ENCODE measurements around the gene HOXA4. TPM values are rescaled to one million over a fixed set of nuclear protein-coding genes. Genes with fewer than 3 reads are reported as not detected.

The HOXA4 gene
- total RNA-seq, 1 experiment from 2014 or later, result 1.0 TPM

DNA sequence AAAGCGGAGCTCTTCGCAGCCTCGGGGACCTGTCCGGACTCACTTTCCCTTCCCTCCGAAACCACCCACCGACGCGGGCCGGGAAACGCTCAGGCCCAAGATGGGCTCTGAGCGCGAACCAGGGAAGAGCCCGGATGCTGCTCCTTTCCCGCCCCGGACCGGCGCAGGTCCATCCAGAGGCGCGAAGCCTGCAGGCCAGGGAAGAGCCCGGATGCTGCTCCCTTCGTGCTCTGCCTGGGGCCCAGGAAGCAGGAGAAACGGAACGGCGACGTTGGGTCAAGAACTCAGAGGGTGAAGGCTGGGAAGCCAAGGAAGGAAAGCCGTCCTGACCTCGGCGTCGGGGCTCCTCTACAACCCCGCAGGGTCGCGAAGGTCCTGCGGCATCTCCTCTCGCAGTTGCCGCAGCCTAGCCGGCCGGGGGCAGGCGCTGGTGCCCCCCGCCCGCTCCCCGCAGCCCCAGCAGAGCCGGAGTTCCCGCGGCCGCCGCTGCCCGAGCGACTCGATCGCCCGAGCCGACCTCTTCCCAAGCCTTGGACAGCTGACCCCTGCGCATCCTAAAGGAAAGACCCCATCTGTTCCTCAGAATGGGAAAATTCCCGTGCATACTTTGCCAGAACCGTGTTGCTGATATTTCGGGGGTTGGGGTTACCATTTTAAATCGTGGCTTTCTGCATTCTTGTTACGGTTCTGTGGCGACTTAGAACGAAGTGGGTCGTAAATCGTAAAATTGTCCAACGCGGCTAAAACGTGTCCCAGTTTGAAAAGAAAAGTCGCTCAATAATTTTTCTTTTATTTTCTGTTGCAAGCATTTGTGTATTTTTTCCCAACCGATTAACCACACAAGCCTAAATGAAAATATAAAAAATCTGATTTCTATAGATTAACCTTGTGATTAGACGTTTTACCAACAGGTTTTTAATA, 42.3 kb downstream of the HOXA4 start:
- no peaks in the 10 kb centered on the region for H3K36me3 Mint-ChIP-seq (ENCODE audit: insufficient read depth, unreplicated experiment)
- no peaks in the 10 kb centered on the region for H3K27me3 Mint-ChIP-seq (ENCODE audit: unreplicated experiment)
- BruUV-seq (replicated peaks), result no TSS peak
- intact Hi-C loops (cut with micrococcal nuclease; ENCODE audit: unreplicated experiment), result no loop called here
- TF ChIP-seq, protein P1, sequence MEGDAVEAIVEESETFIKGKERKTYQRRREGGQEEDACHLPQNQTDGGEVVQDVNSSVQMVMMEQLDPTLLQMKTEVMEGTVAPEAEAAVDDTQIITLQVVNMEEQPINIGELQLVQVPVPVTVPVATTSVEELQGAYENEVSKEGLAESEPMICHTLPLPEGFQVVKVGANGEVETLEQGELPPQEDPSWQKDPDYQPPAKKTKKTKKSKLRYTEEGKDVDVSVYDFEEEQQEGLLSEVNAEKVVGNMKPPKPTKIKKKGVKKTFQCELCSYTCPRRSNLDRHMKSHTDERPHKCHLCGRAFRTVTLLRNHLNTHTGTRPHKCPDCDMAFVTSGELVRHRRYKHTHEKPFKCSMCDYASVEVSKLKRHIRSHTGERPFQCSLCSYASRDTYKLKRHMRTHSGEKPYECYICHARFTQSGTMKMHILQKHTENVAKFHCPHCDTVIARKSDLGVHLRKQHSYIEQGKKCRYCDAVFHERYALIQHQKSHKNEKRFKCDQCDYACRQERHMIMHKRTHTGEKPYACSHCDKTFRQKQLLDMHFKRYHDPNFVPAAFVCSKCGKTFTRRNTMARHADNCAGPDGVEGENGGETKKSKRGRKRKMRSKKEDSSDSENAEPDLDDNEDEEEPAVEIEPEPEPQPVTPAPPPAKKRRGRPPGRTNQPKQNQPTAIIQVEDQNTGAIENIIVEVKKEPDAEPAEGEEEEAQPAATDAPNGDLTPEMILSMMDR (IDR thresholded peaks at IDR 0.05; ENCODE audit: unreplicated experiment), result no peak
- H3K9me3 Mint-ChIP-seq (ENCODE audit: low read depth, unreplicated experiment), result no peaks in the 10 kb centered on the region
- CTCF ChIA-PET, result interaction anchor here (0.5 kb wide), 1 partner anchor 9 kb away, joined by 4 read pairs; no protein-coding TSS in a partner anchor
- no peak overlapping the region for H3K4me3 Mint-ChIP-seq (ENCODE audit: low read depth, unreplicated experiment)
- no peak overlapping the region for H3K27ac Mint-ChIP-seq (ENCODE audit: unreplicated experiment)
- DNase-seq, result no peak
- peaks cover 18% of the 10 kb centered on the region for H3K4me1 Mint-ChIP-seq (ENCODE audit: low read depth, unreplicated experiment)

DNA sequence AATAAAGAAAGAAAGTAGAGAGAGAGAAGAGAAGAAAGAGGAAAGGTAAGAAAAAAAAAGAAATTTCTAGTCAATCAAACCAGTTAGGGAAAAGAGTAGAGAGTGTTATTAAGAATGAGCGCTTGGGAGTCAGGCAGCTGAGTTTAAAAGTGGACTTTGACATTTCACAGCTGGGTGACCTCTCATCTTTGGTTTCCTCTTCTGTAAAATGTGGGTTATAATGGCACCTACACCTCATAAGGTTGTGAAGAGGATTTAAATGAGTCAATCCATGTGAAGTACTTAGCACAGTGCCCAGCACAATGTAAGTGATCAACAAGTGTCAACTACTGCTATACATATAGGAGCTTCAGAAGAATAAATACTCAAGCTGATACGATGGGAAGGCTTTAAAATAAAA, 46.9 kb downstream of the HOXA4 start:
- TF ChIP-seq, protein P1 (IDR thresholded peaks at IDR 0.05; ENCODE audit: unreplicated experiment), result no peak
- CTCF ChIA-PET, result interaction anchor here (0.5 to 0.8 kb wide), 4 partner anchors 17 to 831 kb away, joined by 3 read pairs; no protein-coding TSS in a partner anchor
- Mint-ChIP-seq H3K27me3 (ENCODE audit: unreplicated experiment) (no peaks in the 10 kb centered on the region), H3K27ac (ENCODE audit: unreplicated experiment) (no peak overlapping the region), H3K9me3 (ENCODE audit: low read depth, unreplicated experiment) (no peaks in the 10 kb centered on the region), H3K4me1 (ENCODE audit: low read depth, unreplicated experiment) (peaks cover 47% of the 10 kb centered on the region), H3K36me3 (ENCODE audit: insufficient read depth, unreplicated experiment) (no peaks in the 10 kb centered on the region), H3K4me3 (ENCODE audit: low read depth, unreplicated experiment) (no peak overlapping the region)
- intact Hi-C loops (cut with micrococcal nuclease; ENCODE audit: unreplicated experiment), result no loop called here
- no TSS peak for BruUV-seq (replicated peaks)
- no peak for DNase-seq

DNA sequence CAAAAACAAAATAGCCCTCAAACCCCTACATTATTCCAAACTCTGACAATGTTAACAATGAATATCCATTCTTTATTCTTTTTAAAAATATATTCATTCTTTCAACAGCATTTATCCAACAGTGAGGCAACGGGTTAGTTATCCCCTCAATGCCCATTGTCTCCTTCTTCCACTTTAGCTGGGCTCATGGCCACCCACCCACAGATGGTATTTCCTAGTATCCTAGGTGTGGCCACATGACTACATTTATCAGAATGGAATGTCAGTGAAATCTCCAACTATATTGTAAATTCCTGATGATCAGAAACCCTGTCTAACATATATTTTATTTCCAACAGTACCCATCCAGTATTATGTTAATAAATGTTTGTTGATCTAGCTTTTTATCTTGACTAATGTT, 48.4 kb downstream of the HOXA4 start:
- intact Hi-C loops (cut with micrococcal nuclease; ENCODE audit: unreplicated experiment), result no loop called here
- Mint-ChIP-seq H3K4me1 (ENCODE audit: low read depth, unreplicated experiment) (peaks cover 47% of the 10 kb centered on the region), H3K36me3 (ENCODE audit: insufficient read depth, unreplicated experiment) (no peaks in the 10 kb centered on the region), H3K9me3 (ENCODE audit: low read depth, unreplicated experiment) (no peaks in the 10 kb centered on the region), H3K27me3 (ENCODE audit: unreplicated experiment) (no peaks in the 10 kb centered on the region), H3K27ac (ENCODE audit: unreplicated experiment) (peak overlapping the region; percentile 60), H3K4me3 (ENCODE audit: low read depth, unreplicated experiment) (no peak overlapping the region)
- CTCF ChIA-PET, result interaction anchor here (0.6 to 0.7 kb wide), 2 partner anchors 67 to 223 kb away, joined by 3 to 4 read pairs; no protein-coding TSS in a partner anchor
- BruUV-seq (replicated peaks), result no TSS peak
- TF ChIP-seq, protein P1 (IDR thresholded peaks at IDR 0.05; ENCODE audit: unreplicated experiment), result no peak
- DNase-seq, result no peak

DNA sequence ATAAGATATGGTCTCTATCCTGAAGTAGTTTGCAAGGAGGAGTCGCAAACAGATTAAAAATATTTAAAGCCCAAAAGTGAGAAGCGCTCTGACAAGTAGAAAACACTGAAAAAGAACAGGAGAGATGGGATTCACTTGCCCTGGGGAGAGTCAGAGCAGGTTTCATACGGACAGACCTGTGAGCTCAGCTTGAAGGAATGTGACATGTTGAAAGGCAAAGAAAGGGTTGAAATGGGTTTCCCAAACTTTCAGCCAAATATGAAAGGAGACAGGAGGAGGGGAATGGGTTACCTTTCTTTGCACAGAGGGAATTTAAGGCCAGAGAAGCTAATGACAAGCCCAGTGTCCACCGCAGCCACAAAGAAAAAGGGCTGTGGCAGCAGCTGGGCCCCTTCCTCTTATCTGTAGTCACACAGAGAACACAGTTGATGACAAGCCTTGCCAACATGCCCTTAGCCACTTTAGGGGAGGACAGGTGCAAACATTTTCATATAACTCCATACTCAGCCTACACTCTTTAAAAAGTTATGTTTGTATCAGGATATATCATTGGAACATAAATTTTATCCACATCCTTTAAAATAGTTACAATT, 49.6 kb downstream of the HOXA4 start:
- Mint-ChIP-seq H3K27ac (ENCODE audit: unreplicated experiment) (no peak overlapping the region), H3K27me3 (ENCODE audit: unreplicated experiment) (no peaks in the 10 kb centered on the region), H3K4me3 (ENCODE audit: low read depth, unreplicated experiment) (no peak overlapping the region), H3K36me3 (ENCODE audit: insufficient read depth, unreplicated experiment) (no peaks in the 10 kb centered on the region), H3K9me3 (ENCODE audit: low read depth, unreplicated experiment) (no peaks in the 10 kb centered on the region), H3K4me1 (ENCODE audit: low read depth, unreplicated experiment) (peaks cover 47% of the 10 kb centered on the region)
- intact Hi-C loops (cut with micrococcal nuclease; ENCODE audit: unreplicated experiment), result no loop called here
- TF ChIP-seq, protein P1 (IDR thresholded peaks at IDR 0.05; ENCODE audit: unreplicated experiment), result no peak
- CTCF ChIA-PET, result interaction anchor here (0.6 to 1.0 kb wide), 3 partner anchors 16 to 163 kb away, joined by 3 to 5 read pairs (median 3); no protein-coding TSS in a partner anchor
- peak; percentile 33 for DNase-seq
- BruUV-seq (replicated peaks), result no TSS peak
